Neutrophil (primary cell): ENCODE results near the gene GJD2.

Experiments used
- H3K27ac ChIP-seq: fragments of 200-600 bp; sonication (generic); 2 replicates; pipeline ENCODE4 v1.5.1; 2016; ENCODE audit warnings: mild to moderate bottlenecking, moderate library complexity
- H3K27me3 ChIP-seq: fragments of 200-600 bp; sonication (generic); 2 replicates; pipeline ENCODE4 v1.6.0; 2016; ENCODE audit warnings: mild to moderate bottlenecking
- H3K36me3 ChIP-seq: fragments of 200-600 bp; sonication (generic); 2 replicates; pipeline ENCODE4 v1.5.1; 2017
- H3K4me1 ChIP-seq, 2 experiments: fragments of 200-600 bp in 1 of 2; sonication (generic) in 1 of 2; 1 replicate in 1 of 2; 2 replicates in 1 of 2; pipeline versions ENCODE4 v1.5.1 to v1.6.1; 2013 to 2016; ENCODE audit warnings: low read depth in 1 of 2, low read length in 1 of 2, mild to moderate bottlenecking in 1 of 2, moderate library complexity in 1 of 2; ENCODE audit not compliant: control insufficient read depth in 1 of 2, insufficient read depth in 1 of 2
- H3K4me3 ChIP-seq, 2 experiments: fragments of 200-600 bp in 1 of 2; sonication (generic) in 1 of 2; 1 replicate in 1 of 2; 2 replicates in 1 of 2; pipeline ENCODE4 v1.5.1; 2013 to 2016; ENCODE audit warnings: low read depth in 1 of 2, low read length in 1 of 2, mild to moderate bottlenecking in 1 of 2, moderate library complexity in 1 of 2
- H3K9me3 ChIP-seq: fragments of 200-600 bp; sonication (generic); 2 replicates; pipeline ENCODE4 v1.5.1; 2016
- CTCF ChIP-seq: fragments of 200-600 bp; sonication (generic); IDR thresholded peaks from 2 replicates; pipeline ENCODE4 v1.5.1; 2016; ENCODE audit warnings: antibody characterized with exemption

The GJD2 gene

GRCh38 chr15:34749691-34750090 is 5.1 kb downstream of the GJD2 start:
- Histone ChIP-seq H3K27ac (no peak overlapping the region), H3K36me3 (no peaks in the 10 kb centered on the region), H3K27me3 (peaks cover 39% of the 10 kb centered on the region), H3K9me3 (no peaks in the 10 kb centered on the region), H3K4me1 (no peaks in the 10 kb centered on the region), H3K4me3 (no peak overlapping the region)
- no peak for TF ChIP-seq CTCF

- H3K36me3 ChIP-seq, result no peaks in the 10 kb centered on the region
- no peak overlapping the region for H3K27ac ChIP-seq
- no peak overlapping the region for H3K4me3 ChIP-seq
- peaks cover 18% of the 10 kb centered on the region for H3K27me3 ChIP-seq
- TF ChIP-seq CTCF, result no peak
- H3K4me1 ChIP-seq, result no peaks in the 10 kb centered on the region
- H3K9me3 ChIP-seq, result no peaks in the 10 kb centered on the region
Observed at GRCh38 chr15:34739346-34739745, 15.5 kb downstream of the GJD2 start.

- H3K27me3 ChIP-seq, result peaks cover 23% of the 10 kb centered on the region
- no peak overlapping the region for H3K4me3 ChIP-seq
- H3K36me3 ChIP-seq, result no peaks in the 10 kb centered on the region
- TF ChIP-seq CTCF, result no peak
- H3K27ac ChIP-seq, result no peak overlapping the region
- H3K4me1 ChIP-seq, result no peaks in the 10 kb centered on the region
- H3K9me3 ChIP-seq, result no peaks in the 10 kb centered on the region
Observed at GRCh38 chr15:34738002-34738401, 16.8 kb downstream of the GJD2 start.

- Histone ChIP-seq H3K27ac (no peak overlapping the region), H3K4me3 (no peak overlapping the region), H3K4me1 (no peaks in the 10 kb centered on the region), H3K9me3 (no peaks in the 10 kb centered on the region), H3K27me3 (peaks cover 27% of the 10 kb centered on the region), H3K36me3 (no peaks in the 10 kb centered on the region)
- no peak for TF ChIP-seq CTCF
Observed at GRCh38 chr15:34737477-34737876, 17.3 kb downstream of the GJD2 start.

GRCh38 chr15:34734303-34734702 is 20.5 kb downstream of the GJD2 start:
- Histone ChIP-seq H3K27ac (no peak overlapping the region), H3K4me3 (no peak overlapping the region), H3K4me1 (no peaks in the 10 kb centered on the region), H3K36me3 (no peaks in the 10 kb centered on the region), H3K9me3 (no peaks in the 10 kb centered on the region), H3K27me3 (peaks cover 25% of the 10 kb centered on the region)
- no peak for TF ChIP-seq CTCF

- no peak overlapping the region for H3K27ac ChIP-seq
- TF ChIP-seq CTCF, result no peak
- H3K36me3 ChIP-seq, result no peaks in the 10 kb centered on the region
- no peaks in the 10 kb centered on the region for H3K9me3 ChIP-seq
- H3K4me1 ChIP-seq, result no peaks in the 10 kb centered on the region
- H3K4me3 ChIP-seq, result no peak overlapping the region
- peaks cover 25% of the 10 kb centered on the region for H3K27me3 ChIP-seq
Observed at GRCh38 chr15:34733621-34734020, 21.2 kb downstream of the GJD2 start.
